Stimulated activated naive B cell treated with anti-CD40 and anti-IgM and Interleukin-4, amounts not matched to agents 10 μg/mL and 1 μg/mL and 100 μg/mL, for 72 hours (primary cell): ENCODE data around the gene ITGAE.
A peak's percentile ranks its signal among the peaks of the same experiment; 100 is the strongest.

ENCODE experiments used
- ATAC-seq, 2 donors: fragments of 150-1000 bp; cut with Tn5 transposase; replicated peaks; 2 replicates each; pipeline ENCODE4 v1.10.0; 2021; ENCODE audit warnings: moderate library complexity in 1 of 2
- DNase-seq: peaks from one replicate; pipeline ENCODE4 v3.0.0; 2021
- H3K27ac Mint-ChIP-seq: one replicate; pipeline ENCODE4 v1.8.0; 2022; ENCODE audit warnings: mild to moderate bottlenecking, mixed read lengths
- H3K27me3 Mint-ChIP-seq, 2 donors: one replicate each; pipeline ENCODE4 v1.8.0; 2022; ENCODE audit warnings: mixed read lengths in 2 of 2
- H3K36me3 Mint-ChIP-seq, 2 donors: one replicate each; pipeline ENCODE4 v1.8.0; 2022; ENCODE audit warnings: mixed read lengths in 2 of 2, mild to moderate bottlenecking in 1 of 2
- H3K4me1 Mint-ChIP-seq, 2 donors: one replicate each; pipeline ENCODE4 v1.8.0; 2022; ENCODE audit warnings: mixed read lengths in 2 of 2, mild to moderate bottlenecking in 1 of 2
- H3K4me3 Mint-ChIP-seq, 2 donors: one replicate each; pipeline ENCODE4 v1.8.0; 2022; ENCODE audit warnings: mild to moderate bottlenecking in 2 of 2, mixed read lengths in 2 of 2, moderate library complexity in 1 of 2
- H3K9me3 Mint-ChIP-seq, 2 donors: one replicate each; pipeline ENCODE4 v1.8.0; 2022; ENCODE audit warnings: mixed read lengths in 2 of 2, mild to moderate bottlenecking in 1 of 2

The ITGAE gene

GRCh38 chr17:3771140-3771539, 29.8 kb downstream of the ITGAE start:
- H3K4me1 Mint-ChIP-seq = peaks cover 15 to 36% of the 10 kb centered on the region in 2 donors
- no peaks in the 10 kb centered on the region for H3K27me3 Mint-ChIP-seq
- DNase-seq = no peak
- H3K4me3 Mint-ChIP-seq = no peak overlapping the region
- H3K36me3 Mint-ChIP-seq = peaks cover 0 to 3% of the 10 kb centered on the region in 2 donors
- H3K9me3 Mint-ChIP-seq = peaks cover 0 to 5% of the 10 kb centered on the region in 2 donors
- ATAC-seq = no peak
- no peak overlapping the region for H3K27ac Mint-ChIP-seq

GRCh38 chr17:3770466-3770865, 30.5 kb downstream of the ITGAE start:
- Mint-ChIP-seq H3K4me3 (no peak overlapping the region), H3K27ac (peak overlapping the region; percentile 70), H3K4me1 (peaks cover 22 to 42% of the 10 kb centered on the region in 2 donors), H3K36me3 (peaks cover 0 to 3% of the 10 kb centered on the region in 2 donors), H3K27me3 (no peaks in the 10 kb centered on the region), H3K9me3 (peaks cover 0 to 7% of the 10 kb centered on the region in 2 donors)
- DNase-seq = peak; percentile 34
- ATAC-seq = peak; percentile 81 to 84

GRCh38 chr17:3768769-3769168, 32.2 kb downstream of the ITGAE start:
- peaks cover 0 to 7% of the 10 kb centered on the region in 2 donors for H3K9me3 Mint-ChIP-seq
- DNase-seq (no peak), ATAC-seq (no peak)
- peaks cover 0 to 3% of the 10 kb centered on the region in 2 donors for H3K36me3 Mint-ChIP-seq
- peaks cover 27 to 56% of the 10 kb centered on the region in 2 donors for H3K4me1 Mint-ChIP-seq
- H3K27me3 Mint-ChIP-seq = no peaks in the 10 kb centered on the region
- no peak overlapping the region for H3K4me3 Mint-ChIP-seq
- no peak overlapping the region for H3K27ac Mint-ChIP-seq

- H3K9me3 Mint-ChIP-seq = peaks cover 0 to 7% of the 10 kb centered on the region in 2 donors
- peaks cover 0 to 3% of the 10 kb centered on the region in 2 donors for H3K36me3 Mint-ChIP-seq
- no peak overlapping the region for H3K27ac Mint-ChIP-seq
- H3K4me1 Mint-ChIP-seq = peaks cover 30 to 60% of the 10 kb centered on the region in 2 donors
- DNase-seq (no peak), ATAC-seq (no peak)
- no peaks in the 10 kb centered on the region for H3K27me3 Mint-ChIP-seq
- H3K4me3 Mint-ChIP-seq = no peak overlapping the region
Measured at GRCh38 chr17:3768341-3768740, 32.6 kb downstream of the ITGAE start.

GRCh38 chr17:3766779-3767178, 34.2 kb downstream of the ITGAE start:
- DNase-seq (no peak), ATAC-seq (no peak)
- H3K27ac Mint-ChIP-seq = peak overlapping the region; percentile 22
- peaks cover 0 to 3% of the 10 kb centered on the region in 2 donors for H3K36me3 Mint-ChIP-seq
- no peaks in the 10 kb centered on the region for H3K27me3 Mint-ChIP-seq
- H3K9me3 Mint-ChIP-seq = peaks cover 0 to 7% of the 10 kb centered on the region in 2 donors
- H3K4me3 Mint-ChIP-seq = no peak overlapping the region
- H3K4me1 Mint-ChIP-seq = peaks cover 29 to 57% of the 10 kb centered on the region in 2 donors

GRCh38 chr17:3765981-3766380, 35.0 kb downstream of the ITGAE start:
- Mint-ChIP-seq H3K4me1 (peaks cover 27 to 53% of the 10 kb centered on the region in 2 donors), H3K4me3 (peak overlapping the region in 1 of 2 donors; percentile 54), H3K27ac (peak overlapping the region; percentile 38), H3K9me3 (peaks cover 0 to 7% of the 10 kb centered on the region in 2 donors), H3K36me3 (peaks cover 0 to 3% of the 10 kb centered on the region in 2 donors), H3K27me3 (no peaks in the 10 kb centered on the region)
- ATAC-seq (no peak), DNase-seq (no peak)

- peaks cover 4 to 13% of the 10 kb centered on the region in 2 donors for H3K9me3 Mint-ChIP-seq
- H3K27ac Mint-ChIP-seq = peak overlapping the region; percentile 91
- H3K4me3 Mint-ChIP-seq = peak overlapping the region in 1 of 2 donors; percentile 46
- DNase-seq = no peak
- H3K36me3 Mint-ChIP-seq = peaks cover 6 to 10% of the 10 kb centered on the region in 2 donors
- peaks cover 0 to 6% of the 10 kb centered on the region in 2 donors for H3K27me3 Mint-ChIP-seq
- no peak for ATAC-seq
- peaks cover 19 to 34% of the 10 kb centered on the region in 2 donors for H3K4me1 Mint-ChIP-seq
Measured at GRCh38 chr17:3763777-3764170, 37.2 kb downstream of the ITGAE start.

GRCh38 chr17:3762922-3763776, 37.8 kb downstream of the ITGAE start:
- peak overlapping the region; percentile 91 for H3K27ac Mint-ChIP-seq
- DNase-seq = no peak
- peak overlapping the region in 1 of 2 donors; percentile 46 for H3K4me3 Mint-ChIP-seq
- H3K36me3 Mint-ChIP-seq = peaks cover 6 to 10% of the 10 kb centered on the region in 2 donors
- peak; percentile 47 to 64 for ATAC-seq
- peaks cover 16 to 28% of the 10 kb centered on the region in 2 donors for H3K4me1 Mint-ChIP-seq
- H3K27me3 Mint-ChIP-seq = peaks cover 0 to 6% of the 10 kb centered on the region in 2 donors
- peaks cover 4 to 13% of the 10 kb centered on the region in 2 donors for H3K9me3 Mint-ChIP-seq

- Mint-ChIP-seq H3K36me3 (peaks cover 3 to 10% of the 10 kb centered on the region in 2 donors), H3K27ac (no peak overlapping the region), H3K9me3 (peaks cover 4 to 9% of the 10 kb centered on the region in 2 donors), H3K4me3 (no peak overlapping the region), H3K4me1 (peaks cover 16 to 27% of the 10 kb centered on the region in 2 donors), H3K27me3 (peaks cover 0 to 6% of the 10 kb centered on the region in 2 donors)
- ATAC-seq (no peak), DNase-seq (no peak)
Measured at GRCh38 chr17:3761918-3762380, 39.0 kb downstream of the ITGAE start.

- Mint-ChIP-seq H3K9me3 (peaks cover 4 to 7% of the 10 kb centered on the region in 2 donors), H3K36me3 (peaks cover 3 to 10% of the 10 kb centered on the region in 2 donors), H3K4me1 (peaks cover 16 to 27% of the 10 kb centered on the region in 2 donors), H3K4me3 (no peak overlapping the region), H3K27me3 (peaks cover 0 to 6% of the 10 kb centered on the region in 2 donors), H3K27ac (no peak overlapping the region)
- no peak for ATAC-seq
- no peak for DNase-seq
Measured at GRCh38 chr17:3761036-3761917, 39.7 kb downstream of the ITGAE start.

GRCh38 chr17:3759597-3760216, 41.3 kb downstream of the ITGAE start:
- H3K9me3 Mint-ChIP-seq = peaks cover 4 to 5% of the 10 kb centered on the region in 2 donors
- H3K4me3 Mint-ChIP-seq = no peak overlapping the region
- DNase-seq = no peak
- peaks cover 0 to 6% of the 10 kb centered on the region in 2 donors for H3K27me3 Mint-ChIP-seq
- peaks cover 3 to 10% of the 10 kb centered on the region in 2 donors for H3K36me3 Mint-ChIP-seq
- peaks cover 12% of the 10 kb centered on the region in 2 donors for H3K4me1 Mint-ChIP-seq
- H3K27ac Mint-ChIP-seq = no peak overlapping the region
- no peak for ATAC-seq

GRCh38 chr17:3755335-3756030, 45.5 kb downstream of the ITGAE start:
- H3K27ac Mint-ChIP-seq = no peak overlapping the region
- DNase-seq = no peak
- peaks cover 0 to 12% of the 10 kb centered on the region in 2 donors for H3K4me1 Mint-ChIP-seq

More at GRCh38 chr17:3755335-3756030, 45.5 kb downstream of the ITGAE start:
- Mint-ChIP-seq H3K27me3 (peaks cover 0 to 10% of the 10 kb centered on the region in 2 donors), H3K4me3 (peak overlapping the region; percentile 71 to 77), H3K9me3 (peaks cover 4 to 5% of the 10 kb centered on the region in 2 donors), H3K36me3 (peaks cover 3 to 10% of the 10 kb centered on the region in 2 donors)
- no peak for ATAC-seq
